Sigmoid colon (tissue), 4 donors: ENCODE results near the gene PDCD11.

Source experiments
- CTCF ChIP-seq, 4 experiments: fragments of 450-650 bp in 3 of 4; fragments of 200-600 bp in 1 of 4; IDR thresholded peaks; one replicate each; pipeline ENCODE4 v1.5.1; 2016 to 2019; ENCODE audit warnings: antibody characterized with exemption in 4 of 4, mild to moderate bottlenecking in 3 of 4, moderate library complexity in 2 of 4
- EP300 ChIP-seq, 4 donors: sonication (generic); formaldehyde crosslinking; IDR thresholded peaks; one replicate each; pipeline ENCODE4 v1.6.1; 2017; ENCODE audit warnings: antibody characterized with exemption in 4 of 4
- POLR2A ChIP-seq, 2 donors: fragments of 450-650 bp; IDR thresholded peaks; one replicate each; pipeline ENCODE4 v1.6.1; 2016; ENCODE audit warnings: antibody characterized with exemption in 2 of 2, mild to moderate bottlenecking in 2 of 2, moderate library complexity in 2 of 2

GRCh38 chr10:103459615-103460014 lies 63.2 kb downstream of the PDCD11 start:
- TF ChIP-seq CTCF (IDR thresholded peaks at IDR 0.05) (no peak), EP300 (IDR thresholded peaks at IDR 0.05) (no peak), POLR2A (IDR thresholded peaks at IDR 0.05) (no peak)
